Colonic mucosa (tissue), 4 donors: Measurements from ENCODE around the gene KHDRBS2. TPM values are rescaled to one million over a fixed set of nuclear protein-coding genes. Genes with fewer than 3 reads are reported as not detected.

Experiments
- DNase-seq: peaks from one replicate; pipeline ENCODE4 v3.0.0-alpha.2; 2020
- H3K27ac ChIP-seq: fragments of 200-600 bp; one replicate; pipeline ENCODE4 v1.8.0; 2021
- H3K27me3 ChIP-seq: fragments of 200-600 bp; one replicate; pipeline ENCODE4 v1.8.0; 2021
- H3K36me3 ChIP-seq: fragments of 200-600 bp; one replicate; pipeline ENCODE4 v1.8.0; 2021
- H3K4me1 ChIP-seq: fragments of 200-600 bp; one replicate; pipeline ENCODE4 v1.8.0; 2021; ENCODE audit warnings: mild to moderate bottlenecking
- H3K4me3 ChIP-seq: fragments of 200-600 bp; one replicate; pipeline ENCODE4 v1.8.0; 2021
- H3K9ac ChIP-seq, 2 donors: one replicate each; pipeline ENCODE4 v1.7.0; 2013; ENCODE audit warnings: control low read depth in 2 of 2, low read depth in 2 of 2, low read length in 2 of 2
- H3K9me3 ChIP-seq: fragments of 200-600 bp; one replicate; pipeline ENCODE4 v1.8.0; 2021
- intact Hi-C: fragments of 100-400 bp; cut with DNase I; formaldehyde crosslinking; loops from one replicate; pipeline ENCODE4 v1.14.1; 2022
- total RNA-seq, 2 donors: library from RNA; stranded (reverse); fragmentation: NEBNext Ultra II Directional in 1 of 2; extraction: Animal tissue kit (Norgen Biotek cat#: 25700) in 1 of 2; gene quantifications; one replicate each; pipeline ENCODE4 v1.2.1, GENCODE V29; 2021
- TF ChIP-seq, protein P1 (sequence below): fragments of 200-600 bp; IDR thresholded peaks from one replicate; pipeline ENCODE4 v1.8.0; 2022; ENCODE audit warnings: antibody characterized with exemption, mild to moderate bottlenecking
- donor health status: healthy.
- donor health status: DM: no; HTN: no; CAD: no.
- donor health status: DM: no; HTN: no; CAD: no.

The KHDRBS2 gene
- total RNA-seq, 2 donors from 2014 or later, result 0.52 to 1.2 TPM

DNA sequence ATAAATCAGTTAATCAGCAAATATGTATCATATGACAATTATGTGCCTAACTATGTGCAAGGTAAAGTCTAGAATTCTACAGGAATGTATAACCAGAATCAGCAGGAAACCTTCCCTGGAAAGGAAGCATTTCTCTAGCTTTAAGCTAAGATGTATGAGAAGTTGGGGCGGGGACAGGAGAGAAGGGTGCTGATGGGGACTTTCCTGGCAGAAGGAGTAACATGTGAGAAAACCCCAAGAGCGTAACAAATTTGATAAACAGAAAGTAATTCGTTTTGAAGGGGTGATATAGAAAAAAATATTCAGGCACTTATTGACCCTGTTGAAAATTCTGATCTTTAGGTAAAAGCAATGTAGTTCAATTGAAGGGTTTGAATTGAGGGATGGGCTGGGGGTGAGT is 226.1 kb downstream of the KHDRBS2 start:
- Histone ChIP-seq H3K27me3 (no peaks in the 10 kb centered on the region), H3K9ac (no peak overlapping the region), H3K9me3 (no peaks in the 10 kb centered on the region), H3K4me1 (no peaks in the 10 kb centered on the region), H3K36me3 (no peaks in the 10 kb centered on the region), H3K4me3 (no peak overlapping the region), H3K27ac (no peak overlapping the region)
- intact Hi-C loops, result no loop called here
- DNase-seq, result no peak
- TF ChIP-seq, protein P1, sequence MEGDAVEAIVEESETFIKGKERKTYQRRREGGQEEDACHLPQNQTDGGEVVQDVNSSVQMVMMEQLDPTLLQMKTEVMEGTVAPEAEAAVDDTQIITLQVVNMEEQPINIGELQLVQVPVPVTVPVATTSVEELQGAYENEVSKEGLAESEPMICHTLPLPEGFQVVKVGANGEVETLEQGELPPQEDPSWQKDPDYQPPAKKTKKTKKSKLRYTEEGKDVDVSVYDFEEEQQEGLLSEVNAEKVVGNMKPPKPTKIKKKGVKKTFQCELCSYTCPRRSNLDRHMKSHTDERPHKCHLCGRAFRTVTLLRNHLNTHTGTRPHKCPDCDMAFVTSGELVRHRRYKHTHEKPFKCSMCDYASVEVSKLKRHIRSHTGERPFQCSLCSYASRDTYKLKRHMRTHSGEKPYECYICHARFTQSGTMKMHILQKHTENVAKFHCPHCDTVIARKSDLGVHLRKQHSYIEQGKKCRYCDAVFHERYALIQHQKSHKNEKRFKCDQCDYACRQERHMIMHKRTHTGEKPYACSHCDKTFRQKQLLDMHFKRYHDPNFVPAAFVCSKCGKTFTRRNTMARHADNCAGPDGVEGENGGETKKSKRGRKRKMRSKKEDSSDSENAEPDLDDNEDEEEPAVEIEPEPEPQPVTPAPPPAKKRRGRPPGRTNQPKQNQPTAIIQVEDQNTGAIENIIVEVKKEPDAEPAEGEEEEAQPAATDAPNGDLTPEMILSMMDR, result no peak

DNA sequence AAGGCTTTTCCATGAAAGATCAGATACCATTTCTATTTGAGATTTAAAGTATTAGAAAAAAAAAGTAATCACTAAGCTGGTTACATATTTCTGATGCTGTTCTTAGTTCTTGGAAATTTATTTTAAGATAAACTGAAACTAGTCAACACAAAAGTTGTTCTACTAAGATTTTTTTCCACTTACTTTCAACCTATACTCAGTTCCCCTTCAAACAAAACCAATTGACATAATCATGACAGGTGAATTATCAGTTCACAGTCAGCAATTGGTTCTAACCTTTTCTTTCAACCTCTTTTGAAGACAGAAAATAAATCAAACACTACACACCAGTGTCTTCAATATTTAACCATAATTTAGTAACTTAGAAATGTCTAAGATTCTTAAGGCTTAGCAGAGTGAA is 228.7 kb downstream of the KHDRBS2 start:
- no peak overlapping the region for H3K9ac ChIP-seq
- no peak for DNase-seq
- no peak overlapping the region for H3K4me3 ChIP-seq
- intact Hi-C loops, result no loop called here
- TF ChIP-seq, protein P1, result no peak
- H3K4me1 ChIP-seq, result no peaks in the 10 kb centered on the region
- no peaks in the 10 kb centered on the region for H3K36me3 ChIP-seq
- H3K27ac ChIP-seq, result no peak overlapping the region
- no peaks in the 10 kb centered on the region for H3K9me3 ChIP-seq
- no peaks in the 10 kb centered on the region for H3K27me3 ChIP-seq

DNA sequence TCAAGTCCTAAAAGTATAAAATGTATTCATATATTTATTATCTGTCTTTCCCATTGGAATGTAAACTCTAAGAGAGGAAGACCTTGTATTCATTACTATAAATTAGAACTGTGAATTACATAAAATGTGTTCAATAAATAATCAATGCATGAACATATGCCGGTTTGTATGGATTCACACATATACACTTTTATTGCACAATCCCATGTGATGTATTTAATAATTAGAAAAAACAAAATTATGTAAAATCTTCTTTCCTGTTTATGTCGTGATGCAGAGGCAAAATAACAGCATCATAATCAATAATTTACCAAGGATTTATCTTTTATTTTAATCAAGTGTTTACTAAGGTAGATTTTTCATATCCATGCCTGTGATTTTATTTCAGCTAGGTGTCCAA is 240.5 kb downstream of the KHDRBS2 start:
- no peak overlapping the region for H3K27ac ChIP-seq
- no peak overlapping the region for H3K4me3 ChIP-seq
- H3K27me3 ChIP-seq, result no peaks in the 10 kb centered on the region
- H3K4me1 ChIP-seq, result no peaks in the 10 kb centered on the region
- intact Hi-C loops, result no loop called here
- no peak for DNase-seq
- H3K36me3 ChIP-seq, result no peaks in the 10 kb centered on the region
- H3K9ac ChIP-seq, result no peak overlapping the region
- no peaks in the 10 kb centered on the region for H3K9me3 ChIP-seq
- TF ChIP-seq, protein P1, result no peak

DNA sequence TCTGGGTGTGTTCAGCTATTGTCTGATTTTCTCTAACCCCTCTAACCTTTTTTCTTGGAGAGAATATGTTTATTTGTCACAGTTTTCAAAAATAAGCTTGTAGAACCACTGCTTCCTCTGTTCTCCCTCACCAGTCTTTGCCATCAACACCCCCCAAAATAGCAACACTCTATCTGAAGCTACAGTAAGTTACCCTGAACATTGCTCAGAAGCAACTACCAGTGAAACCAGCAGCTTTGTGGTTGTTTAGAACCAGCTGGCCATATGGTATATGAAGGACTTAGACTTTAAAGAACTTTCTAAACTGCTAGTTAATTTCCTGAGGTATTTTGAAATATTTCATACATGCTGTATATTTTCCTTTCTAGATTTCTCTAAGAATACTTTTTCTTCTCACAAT is 242.9 kb downstream of the KHDRBS2 start:
- TF ChIP-seq, protein P1, result no peak
- intact Hi-C loops, result no loop called here
- H3K27me3 ChIP-seq, result no peaks in the 10 kb centered on the region
- H3K4me3 ChIP-seq, result no peak overlapping the region
- no peaks in the 10 kb centered on the region for H3K36me3 ChIP-seq
- H3K9ac ChIP-seq, result no peak overlapping the region
- no peak overlapping the region for H3K27ac ChIP-seq
- no peaks in the 10 kb centered on the region for H3K4me1 ChIP-seq
- no peaks in the 10 kb centered on the region for H3K9me3 ChIP-seq
- DNase-seq, result no peak

DNA sequence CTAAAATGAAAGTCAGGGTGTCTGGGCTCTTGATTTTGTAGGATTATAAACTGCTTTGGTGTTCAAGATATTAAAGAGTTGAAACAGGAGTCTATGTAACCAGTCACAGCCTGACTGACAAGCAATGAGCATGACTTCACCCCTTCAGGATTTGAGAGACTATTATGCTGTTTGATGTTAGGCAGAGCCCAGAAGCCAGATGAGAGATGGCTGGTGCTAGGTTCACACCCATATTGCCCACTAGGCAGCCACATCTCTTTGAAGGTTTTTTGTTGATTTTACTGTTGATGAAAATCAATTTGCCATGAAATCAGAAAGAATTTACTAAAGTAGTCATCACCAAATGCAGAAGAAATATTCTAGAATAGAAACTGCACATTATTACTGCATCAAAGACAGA is 243.6 kb downstream of the KHDRBS2 start:
- H3K9ac ChIP-seq, result no peak overlapping the region
- H3K4me3 ChIP-seq, result no peak overlapping the region
- no peaks in the 10 kb centered on the region for H3K36me3 ChIP-seq
- DNase-seq, result no peak
- no peaks in the 10 kb centered on the region for H3K9me3 ChIP-seq
- intact Hi-C loops, result no loop called here
- H3K27me3 ChIP-seq, result no peaks in the 10 kb centered on the region
- TF ChIP-seq, protein P1, result no peak
- no peaks in the 10 kb centered on the region for H3K4me1 ChIP-seq
- H3K27ac ChIP-seq, result no peak overlapping the region

DNA sequence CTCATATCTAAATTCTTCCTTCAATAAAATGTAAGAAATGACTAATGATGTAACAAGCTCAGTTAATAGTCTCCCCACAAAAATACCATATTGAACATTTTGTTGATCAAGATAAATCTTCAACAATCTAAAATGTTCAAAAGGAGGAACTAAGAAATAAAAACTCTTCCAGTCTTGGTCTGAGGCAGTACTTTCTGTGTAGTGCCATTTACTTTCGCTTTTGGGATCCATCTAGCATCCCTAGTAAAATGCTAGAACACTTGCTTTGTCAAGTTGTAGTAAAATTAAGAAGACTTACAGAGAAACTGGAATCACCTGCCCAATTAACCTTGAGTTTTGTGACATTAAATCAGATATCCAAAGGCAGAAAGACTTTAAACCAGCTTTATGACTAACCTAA is 246.4 kb downstream of the KHDRBS2 start:
- Histone ChIP-seq H3K27ac (no peak overlapping the region), H3K9ac (no peak overlapping the region), H3K4me3 (no peak overlapping the region), H3K27me3 (no peaks in the 10 kb centered on the region), H3K9me3 (no peaks in the 10 kb centered on the region), H3K36me3 (no peaks in the 10 kb centered on the region), H3K4me1 (no peaks in the 10 kb centered on the region)
- intact Hi-C loops, result no loop called here
- TF ChIP-seq, protein P1, result no peak
- DNase-seq, result no peak
